Prostate gland (tissue), 2 donors: ENCODE measurements around the gene INHBE. TPM values are rescaled to one million over a fixed set of nuclear protein-coding genes. Genes with fewer than 3 reads are reported as not detected.
"Not testable (repeated sequence)": the region's sequence is repeated elsewhere in the genome, so short reads cannot be mapped to it uniquely, and the experiment has no call there.

Source experiments
- DNase-seq: peaks from one replicate; pipeline ENCODE4 v3.0.0-alpha.2; 2019; ENCODE audit warnings: low spot score
- H3K27ac ChIP-seq, 2 donors: fragments of 200-600 bp; sonication (generic); 2 replicates each; pipeline ENCODE4 v1.5.1; 2017 to 2019
- H3K27me3 ChIP-seq: fragments of 200-600 bp; sonication (generic); replicated peaks from 2 replicates; pipeline ENCODE4 v1.5.1; 2019; ENCODE audit not compliant: insufficient read depth
- H3K36me3 ChIP-seq, 2 donors: fragments of 200-600 bp; sonication (generic); 1 replicate in 1 of 2; 2 replicates in 1 of 2; pipeline versions ENCODE4 v1.5.1 to v1.8.1; 2017 to 2019
- H3K4me1 ChIP-seq: fragments of 200-600 bp; sonication (generic); replicated peaks from 2 replicates; pipeline ENCODE4 v1.5.1; 2019
- H3K4me3 ChIP-seq, 2 donors: fragments of 200-600 bp; sonication (generic); 2 replicates each; pipeline ENCODE4 v1.5.1; 2017 to 2019
- H3K9me3 ChIP-seq: fragments of 200-600 bp; sonication (generic); 2 replicates; pipeline ENCODE4 v1.5.1; 2017
- POLR2A ChIP-seq: fragments of 450-650 bp; IDR thresholded peaks from one replicate; pipeline ENCODE4 v1.6.1; 2016; ENCODE audit warnings: antibody characterized with exemption, mild to moderate bottlenecking
- POLR2AphosphoS5 ChIP-seq: sonication (generic); formaldehyde crosslinking; IDR thresholded peaks from one replicate; pipeline ENCODE4 v1.6.1; 2017; ENCODE audit warnings: antibody characterized with exemption
- WGBS: methylation state at CpG from one replicate; pipeline ENCODE4 v1.1.5; 2018; 5-methylcytosine and 5-hydroxymethylcytosine counted together
- intact Hi-C: fragments of 100-400 bp; cut with DNase I; formaldehyde crosslinking; loops from one replicate; pipeline ENCODE4 v1.14.2; 2022
- total RNA-seq, 2 donors: library from RNA; depleted of rRNA; stranded (reverse); fragments of >200 nt; gene quantifications; one replicate each; pipeline ENCODE4 v1.1.0, GENCODE V29; 2016
- TF ChIP-seq, protein P1 (sequence below), 4 experiments: fragments of 200-600 bp in 2 of 4; fragments of 450-650 bp in 2 of 4; sonication (generic) in 2 of 4; IDR thresholded peaks; 1 replicate in 3 of 4; 2 replicates in 1 of 4; pipeline ENCODE4 v1.5.1; 2016 to 2019; ENCODE audit warnings: antibody characterized with exemption in 4 of 4, mild to moderate bottlenecking in 2 of 4, moderate library complexity in 2 of 4

INHBE gene, protein sequence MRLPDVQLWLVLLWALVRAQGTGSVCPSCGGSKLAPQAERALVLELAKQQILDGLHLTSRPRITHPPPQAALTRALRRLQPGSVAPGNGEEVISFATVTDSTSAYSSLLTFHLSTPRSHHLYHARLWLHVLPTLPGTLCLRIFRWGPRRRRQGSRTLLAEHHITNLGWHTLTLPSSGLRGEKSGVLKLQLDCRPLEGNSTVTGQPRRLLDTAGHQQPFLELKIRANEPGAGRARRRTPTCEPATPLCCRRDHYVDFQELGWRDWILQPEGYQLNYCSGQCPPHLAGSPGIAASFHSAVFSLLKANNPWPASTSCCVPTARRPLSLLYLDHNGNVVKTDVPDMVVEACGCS
- total RNA-seq, result not detected

DNA sequence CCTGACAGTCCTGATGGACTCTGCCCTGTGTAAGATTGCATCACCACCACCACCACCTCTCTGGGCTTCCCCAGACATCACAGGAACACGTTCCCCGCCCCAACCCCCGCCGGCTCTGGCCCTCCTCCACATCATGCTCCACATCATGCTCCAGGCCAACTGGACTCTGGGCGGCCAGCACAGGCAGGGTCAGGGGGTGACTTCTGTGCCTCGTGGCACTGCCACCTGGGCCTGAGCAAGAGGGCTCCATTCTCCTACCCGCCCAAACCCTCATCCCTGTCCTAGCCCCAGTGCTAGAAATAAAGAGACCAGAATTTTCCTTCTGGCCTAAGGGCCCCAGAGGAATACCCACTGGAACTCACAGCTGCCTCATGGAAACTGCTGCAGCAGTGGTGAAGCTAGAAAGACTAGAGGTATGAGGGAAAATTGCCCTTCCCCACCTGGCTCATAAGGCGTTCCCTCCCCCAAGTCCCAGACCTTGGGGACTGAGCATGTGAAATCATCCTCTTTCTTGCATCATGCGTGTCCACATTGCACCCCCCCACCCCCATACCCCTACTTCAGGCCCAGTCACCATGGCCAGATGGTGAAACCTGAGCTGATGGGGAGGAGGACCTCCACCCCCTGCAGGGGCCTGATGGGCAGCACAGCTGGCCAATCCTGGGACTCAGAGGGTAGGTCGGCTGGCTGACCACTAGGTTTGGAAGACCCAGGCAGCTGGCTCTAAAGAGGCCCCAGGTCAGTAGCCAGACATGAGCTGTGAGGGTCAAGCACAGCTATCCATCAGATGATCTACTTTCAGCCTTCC, at the start of gene INHBE:
Gene INHBE, plus strand, starts transcription at position 742 of the 808 bp plus-strand sequence. CDS start 230 bp downstream, outside the sequence.
- Histone ChIP-seq H3K36me3 (no peaks in the 10 kb centered on the region), H3K4me1 (peaks cover 5% of the 10 kb centered on the region), H3K9me3 (no peaks in the 10 kb centered on the region), H3K4me3 (no peak within 1 kb of the TSS), H3K27me3 (no peaks in the 10 kb centered on the region), H3K27ac (no peak within 1 kb of the TSS)
- WGBS, result 68% methylated on average over 10 of the region's 10 CpGs
- TF ChIP-seq POLR2A, result no peak
- TF ChIP-seq, protein P1, sequence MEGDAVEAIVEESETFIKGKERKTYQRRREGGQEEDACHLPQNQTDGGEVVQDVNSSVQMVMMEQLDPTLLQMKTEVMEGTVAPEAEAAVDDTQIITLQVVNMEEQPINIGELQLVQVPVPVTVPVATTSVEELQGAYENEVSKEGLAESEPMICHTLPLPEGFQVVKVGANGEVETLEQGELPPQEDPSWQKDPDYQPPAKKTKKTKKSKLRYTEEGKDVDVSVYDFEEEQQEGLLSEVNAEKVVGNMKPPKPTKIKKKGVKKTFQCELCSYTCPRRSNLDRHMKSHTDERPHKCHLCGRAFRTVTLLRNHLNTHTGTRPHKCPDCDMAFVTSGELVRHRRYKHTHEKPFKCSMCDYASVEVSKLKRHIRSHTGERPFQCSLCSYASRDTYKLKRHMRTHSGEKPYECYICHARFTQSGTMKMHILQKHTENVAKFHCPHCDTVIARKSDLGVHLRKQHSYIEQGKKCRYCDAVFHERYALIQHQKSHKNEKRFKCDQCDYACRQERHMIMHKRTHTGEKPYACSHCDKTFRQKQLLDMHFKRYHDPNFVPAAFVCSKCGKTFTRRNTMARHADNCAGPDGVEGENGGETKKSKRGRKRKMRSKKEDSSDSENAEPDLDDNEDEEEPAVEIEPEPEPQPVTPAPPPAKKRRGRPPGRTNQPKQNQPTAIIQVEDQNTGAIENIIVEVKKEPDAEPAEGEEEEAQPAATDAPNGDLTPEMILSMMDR (IDR thresholded peaks at IDR 0.05), result no peak
- TF ChIP-seq POLR2AphosphoS5, result no peak
- no peak for DNase-seq
- intact Hi-C loops, result loop anchor here (5.0 kb wide), 2 partner anchors 147 to 192 kb away; no protein-coding TSS in a partner anchor

DNA sequence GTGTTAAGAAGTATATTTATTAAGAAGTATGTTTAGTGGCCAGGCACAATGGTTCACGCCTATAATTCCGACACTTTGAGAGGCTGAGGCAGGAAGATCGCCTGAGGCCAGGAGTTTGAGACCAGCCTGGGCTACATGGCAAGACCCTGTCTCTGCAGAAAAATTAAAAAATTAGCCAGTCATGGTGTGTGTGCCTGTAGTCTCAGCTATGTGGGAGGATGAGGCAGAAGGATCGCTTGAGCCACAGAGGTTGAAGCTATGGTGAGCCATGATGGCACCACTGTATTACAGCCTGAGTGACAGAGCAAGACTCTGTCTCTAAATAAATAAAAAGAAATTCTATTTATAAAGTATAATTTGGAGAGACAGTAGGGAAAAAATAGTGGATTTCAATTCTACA, 44.6 kb upstream of the INHBE start:
- H3K4me3 ChIP-seq, result no peak overlapping the region
- H3K36me3 ChIP-seq, result no peaks in the 10 kb centered on the region
- WGBS, result 94% methylated on average over 4 of the region's 4 CpGs
- DNase-seq, result no peak
- no peak overlapping the region for H3K27ac ChIP-seq
- intact Hi-C loops, result no loop called here
- TF ChIP-seq POLR2AphosphoS5, result no peak
- TF ChIP-seq, protein P1 (IDR thresholded peaks at IDR 0.05), result no peak
- TF ChIP-seq POLR2A, result no peak
- H3K27me3 ChIP-seq, result no peaks in the 10 kb centered on the region
- H3K9me3 ChIP-seq, result no peaks in the 10 kb centered on the region
- H3K4me1 ChIP-seq, result no peaks in the 10 kb centered on the region

DNA sequence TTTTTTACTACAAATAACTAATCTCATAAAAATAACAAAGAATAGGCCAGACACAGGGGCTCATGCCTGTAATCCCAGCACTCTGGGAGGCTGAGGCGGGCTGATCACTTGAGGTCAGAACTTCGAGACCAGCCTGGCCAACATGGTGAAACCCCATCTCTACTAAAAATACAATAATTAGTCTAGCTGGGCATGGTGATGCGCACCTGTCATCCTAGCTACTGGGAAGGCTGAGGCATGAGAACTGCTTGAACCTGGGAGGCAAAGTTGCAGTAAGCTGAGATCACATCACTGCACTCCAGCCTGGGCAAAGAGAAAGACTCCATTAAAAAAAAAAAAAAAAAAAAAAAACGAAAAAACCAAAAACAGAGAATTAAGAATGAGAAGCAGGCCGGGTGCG, 40.9 kb upstream of the INHBE start:
- H3K27ac ChIP-seq, H3K36me3 ChIP-seq, H3K27me3 ChIP-seq, H3K4me3 ChIP-seq, H3K9me3 ChIP-seq, intact Hi-C loops, H3K4me1 ChIP-seq, DNase-seq: not testable (repeated sequence)
- WGBS, result 89% methylated on average over 6 of the region's 6 CpGs

DNA sequence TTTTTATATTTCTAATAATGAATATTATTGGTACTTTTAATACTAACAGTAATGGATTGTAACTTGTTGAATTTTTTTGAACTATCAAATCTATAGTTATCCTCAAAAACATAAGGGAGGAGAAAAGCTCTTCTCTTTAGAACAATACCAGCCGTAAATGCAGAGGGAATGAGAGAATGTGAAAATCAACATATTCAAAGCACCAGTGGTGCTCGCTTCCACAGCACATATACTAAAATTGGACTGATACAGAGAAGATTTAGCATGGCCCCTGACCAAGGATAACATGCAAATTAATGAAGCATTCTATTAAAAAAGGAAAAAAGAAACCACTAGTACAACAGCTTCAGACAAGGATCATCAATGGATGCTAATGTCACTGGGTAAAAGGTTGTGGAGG, 40.0 kb upstream of the INHBE start:
- TF ChIP-seq POLR2A, result no peak
- TF ChIP-seq, protein P1 (IDR thresholded peaks at IDR 0.05), result no peak
- no peak for TF ChIP-seq POLR2AphosphoS5
- DNase-seq, result no peak

DNA sequence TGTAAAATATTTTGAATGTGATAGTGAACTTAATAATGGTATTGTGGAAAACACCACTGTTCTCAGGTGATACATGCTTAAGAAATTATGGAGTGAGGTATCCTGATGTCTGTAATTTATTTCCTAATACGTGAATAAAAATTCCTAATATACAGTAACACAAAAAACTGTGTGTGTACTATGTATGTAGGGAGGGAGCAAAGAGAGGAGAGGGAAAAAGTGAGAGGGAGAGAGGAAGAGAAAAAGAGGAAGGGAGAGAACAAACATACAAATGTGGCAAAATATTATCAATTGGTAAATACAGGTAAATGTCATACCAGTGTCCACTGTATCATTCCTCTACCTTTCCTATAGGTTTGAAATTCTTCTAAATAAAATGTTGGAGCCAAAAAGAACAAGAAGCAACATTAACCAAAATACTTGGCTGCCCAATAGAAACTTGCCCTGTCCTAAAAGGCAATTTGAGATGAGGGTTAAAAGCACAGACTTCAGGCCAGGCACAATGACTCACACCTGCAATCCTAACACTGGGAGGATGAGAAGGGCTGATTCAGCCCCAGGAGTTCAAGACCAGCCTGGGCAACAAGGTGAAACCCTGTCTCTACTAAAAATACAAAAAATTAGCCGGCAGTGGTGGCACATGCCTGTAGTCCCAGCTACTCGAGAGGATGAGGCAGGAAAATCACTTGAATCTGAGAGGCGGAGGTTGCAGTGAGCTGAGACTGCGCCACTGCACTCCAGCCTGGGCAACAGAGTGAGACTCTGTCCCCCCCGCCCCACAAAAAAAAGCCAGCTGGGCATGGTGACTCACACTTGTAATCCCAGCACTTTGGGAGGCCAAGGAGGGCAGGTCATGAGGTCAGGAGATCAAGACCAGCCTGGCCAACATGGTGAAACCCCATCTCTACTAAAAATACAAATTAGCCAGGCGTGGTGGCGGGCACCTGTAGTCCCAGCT, 38.8 kb upstream of the INHBE start:
- intact Hi-C loops, result no loop called here
- H3K27me3 ChIP-seq, result no peaks in the 10 kb centered on the region
- TF ChIP-seq POLR2A (no peak), POLR2AphosphoS5 (no peak)
- TF ChIP-seq, protein P1 (IDR thresholded peaks at IDR 0.05), result no peak
- no peak overlapping the region for H3K27ac ChIP-seq
- no peaks in the 10 kb centered on the region for H3K36me3 ChIP-seq
- H3K4me1 ChIP-seq, result no peaks in the 10 kb centered on the region
- 94% methylated on average over 8 of the region's 8 CpGs for WGBS
- H3K9me3 ChIP-seq, result no peaks in the 10 kb centered on the region
- DNase-seq, result no peak
- H3K4me3 ChIP-seq, result no peak overlapping the region

More for the DNA sequence above, 40.0 kb upstream of the INHBE start:
- Histone ChIP-seq H3K36me3 (no peaks in the 10 kb centered on the region), H3K4me3 (no peak overlapping the region), H3K27ac (no peak overlapping the region), H3K4me1 (no peaks in the 10 kb centered on the region), H3K9me3 (no peaks in the 10 kb centered on the region), H3K27me3 (no peaks in the 10 kb centered on the region)
- 90% methylated on average over 2 of the region's 2 CpGs for WGBS
- intact Hi-C loops, result no loop called here
